Thoracic aorta (tissue), 2 donors: ENCODE measurements around the gene ASCC2. TPM values are rescaled to one million over a fixed set of nuclear protein-coding genes. Genes with fewer than 3 reads are reported as not detected.

Experiments used
- ATAC-seq: fragments of 150-250 bp; one replicate; pipeline ENCODE4 v1.8.0; 2017; ENCODE audit warnings: low read depth; ENCODE audit not compliant: insufficient number of reproducible peaks, low FRiP score
- DNase-seq: peaks from one replicate; pipeline ENCODE4 v3.0.0-alpha.2; 2020; ENCODE audit warnings: low spot score
- H3K27ac ChIP-seq, 2 donors: fragments of 200-600 bp; sonication (generic); 1 replicate in 1 of 2; 2 replicates in 1 of 2; pipeline ENCODE4 v1.5.1; 2016; ENCODE audit warnings: mild to moderate bottlenecking in 2 of 2, moderate library complexity in 2 of 2
- H3K27me3 ChIP-seq: fragments of 200-600 bp; sonication (generic); replicated peaks from 2 replicates; pipeline ENCODE4 v1.6.0; 2016; ENCODE audit warnings: mild to moderate bottlenecking; ENCODE audit not compliant: insufficient read depth
- H3K36me3 ChIP-seq: fragments of 200-600 bp; sonication (generic); one replicate; pipeline ENCODE4 v1.5.1; 2016
- H3K4me1 ChIP-seq, 2 donors: fragments of 200-600 bp; sonication (generic); 1 replicate in 1 of 2; 2 replicates in 1 of 2; pipeline versions ENCODE4 v1.5.1 to v1.6.0; 2016; ENCODE audit warnings: low read depth in 2 of 2, mild to moderate bottlenecking in 1 of 2; ENCODE audit not compliant: control insufficient read depth in 1 of 2
- H3K4me3 ChIP-seq: fragments of 200-600 bp; sonication (generic); 2 replicates; pipeline ENCODE4 v1.5.1; 2016; ENCODE audit warnings: mild to moderate bottlenecking
- H3K9me3 ChIP-seq: fragments of 200-600 bp; sonication (generic); 2 replicates; pipeline ENCODE4 v1.5.1; 2016
- CTCF ChIP-seq: fragments of 200-600 bp; sonication (generic); IDR thresholded peaks from one replicate; pipeline ENCODE4 v1.5.1; 2019; ENCODE audit warnings: antibody characterized with exemption
- total RNA-seq, 2 donors: library from RNA; depleted of rRNA; stranded (reverse); fragments of >200 nt; gene quantifications; one replicate each; pipeline versions ENCODE4 v1.1.0 to v1.2.3, GENCODE V29; 2016

Gene ASCC2
- total RNA-seq, 2 donors from 2014 or later = 31.0 to 41.8 TPM

DNA sequence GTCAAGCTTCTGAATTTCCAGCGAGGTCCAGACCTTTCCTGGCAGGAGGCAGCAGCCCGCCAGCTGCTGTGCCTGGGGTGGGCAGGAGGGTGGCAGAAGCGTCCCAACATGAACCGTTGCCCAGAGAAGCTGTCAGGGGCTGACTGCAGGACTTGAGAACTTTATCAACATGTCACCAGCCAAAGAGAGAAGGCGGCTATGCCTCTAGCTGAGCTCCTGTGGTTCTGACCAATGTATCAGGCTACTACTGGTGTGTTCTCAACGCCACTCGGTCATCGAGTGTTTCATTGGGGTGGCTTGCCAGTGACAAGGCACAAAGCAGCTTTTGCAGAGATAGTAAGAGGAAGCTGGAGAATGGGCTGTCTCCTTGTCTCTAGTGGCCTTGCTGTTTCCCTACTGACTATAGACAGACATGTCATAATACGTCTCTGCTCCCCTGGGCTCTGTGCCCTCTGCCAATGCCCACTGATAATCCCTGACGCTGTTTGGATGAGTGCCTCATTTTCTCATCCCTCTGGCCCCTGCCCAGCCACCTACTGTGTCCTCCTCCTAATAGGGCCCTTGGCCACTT, 17.6 kb upstream of the ASCC2 start:
- no peaks in the 10 kb centered on the region for H3K36me3 ChIP-seq
- TF ChIP-seq CTCF = no peak
- no peak overlapping the region for H3K4me3 ChIP-seq
- no peaks in the 10 kb centered on the region for H3K9me3 ChIP-seq
- DNase-seq = no peak
- H3K27ac ChIP-seq = no peak overlapping the region
- no peak for ATAC-seq
- H3K27me3 ChIP-seq = no peaks in the 10 kb centered on the region
- H3K4me1 ChIP-seq = no peaks in the 10 kb centered on the region

DNA sequence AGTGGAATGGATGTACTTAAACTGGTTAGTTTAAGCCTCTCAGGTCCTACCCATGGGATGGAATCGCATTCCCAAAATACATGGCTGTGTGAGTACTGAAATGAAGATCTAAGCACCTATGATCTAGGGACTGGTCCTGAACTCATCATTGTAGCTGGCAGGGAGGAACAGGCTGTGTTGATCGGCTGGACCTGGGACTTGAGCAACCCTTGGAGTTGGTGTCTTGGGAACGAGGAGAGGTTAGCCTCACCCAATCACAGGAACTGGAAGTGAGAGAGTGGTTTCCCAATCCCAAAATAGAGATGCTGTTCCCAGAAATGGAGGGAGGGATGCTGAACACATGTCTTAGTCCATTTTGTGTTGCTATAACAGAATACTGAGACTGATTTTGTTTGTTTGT, 16.4 kb upstream of the ASCC2 start:
- Histone ChIP-seq H3K27ac (no peak overlapping the region), H3K4me1 (no peaks in the 10 kb centered on the region), H3K4me3 (no peak overlapping the region), H3K9me3 (no peaks in the 10 kb centered on the region), H3K27me3 (no peaks in the 10 kb centered on the region), H3K36me3 (no peaks in the 10 kb centered on the region)
- no peak for TF ChIP-seq CTCF
- no peak for ATAC-seq
- no peak for DNase-seq

DNA sequence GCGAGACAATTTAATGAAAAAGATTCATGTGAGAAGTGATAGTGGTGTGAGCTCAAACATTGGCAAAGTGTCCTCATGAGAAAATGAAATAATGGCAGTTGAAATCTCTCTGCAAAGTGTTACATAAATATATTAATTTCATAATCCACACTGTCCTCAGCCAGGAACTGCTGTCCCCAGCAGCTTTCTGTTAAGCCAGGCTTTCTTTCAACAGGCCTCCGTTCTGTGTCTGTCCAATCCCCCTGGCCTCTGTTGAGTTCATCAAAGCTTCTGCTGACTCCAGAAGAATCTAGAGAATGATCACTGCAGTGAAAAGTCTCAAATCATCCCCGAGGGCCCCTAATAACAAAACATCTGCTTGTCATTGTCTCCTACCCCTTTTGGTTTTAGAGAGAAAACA, 10.0 kb upstream of the ASCC2 start:
- Histone ChIP-seq H3K4me1 (no peaks in the 10 kb centered on the region), H3K9me3 (peaks cover 5% of the 10 kb centered on the region), H3K27ac (no peak overlapping the region), H3K27me3 (no peaks in the 10 kb centered on the region), H3K4me3 (no peak overlapping the region), H3K36me3 (no peaks in the 10 kb centered on the region)
- no peak for DNase-seq
- ATAC-seq = no peak
- no peak for TF ChIP-seq CTCF

DNA sequence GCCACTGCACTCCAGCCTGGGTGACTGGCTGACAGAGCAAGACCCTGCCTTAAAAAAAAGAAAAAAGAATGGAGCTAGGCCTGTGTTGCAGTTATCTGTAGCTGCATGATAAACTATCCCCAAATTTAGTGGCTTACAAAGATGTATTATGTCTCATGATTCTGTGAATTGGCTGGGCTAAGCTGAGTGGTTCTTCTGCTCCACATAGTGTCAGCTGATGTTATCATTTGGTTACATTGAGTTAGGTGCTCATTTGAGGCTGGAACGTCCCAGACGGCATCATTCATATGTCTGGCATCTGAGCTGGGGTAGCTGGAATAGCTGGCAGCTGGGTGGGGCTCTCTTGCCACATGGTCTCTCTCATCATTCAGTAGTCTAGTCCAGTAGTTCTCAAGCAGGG, 8.2 kb upstream of the ASCC2 start:
- no peaks in the 10 kb centered on the region for H3K36me3 ChIP-seq
- H3K4me1 ChIP-seq = no peaks in the 10 kb centered on the region
- no peak overlapping the region for H3K4me3 ChIP-seq
- DNase-seq = no peak
- no peak overlapping the region for H3K27ac ChIP-seq
- TF ChIP-seq CTCF = no peak
- peaks cover 5% of the 10 kb centered on the region for H3K9me3 ChIP-seq
- no peaks in the 10 kb centered on the region for H3K27me3 ChIP-seq
- no peak for ATAC-seq

- peaks cover 5% of the 10 kb centered on the region for H3K9me3 ChIP-seq
- H3K27me3 ChIP-seq = no peaks in the 10 kb centered on the region
- no peak overlapping the region for H3K4me3 ChIP-seq
- no peak for TF ChIP-seq CTCF
- DNase-seq (no peak), ATAC-seq (no peak)
- H3K4me1 ChIP-seq = peaks cover 0 to 5% of the 10 kb centered on the region in 2 donors
- H3K27ac ChIP-seq = no peak overlapping the region
- no peaks in the 10 kb centered on the region for H3K36me3 ChIP-seq
These were observed 4.7 kb upstream of the ASCC2 start for GRCh38 chr22:29842740-29843139.
